GM12872 (cell line): ENCODE measurements around the gene EXD3.

Source experiments
- CTCF ChIP-seq: IDR thresholded peaks from 3 replicates; pipeline ENCODE4 v1.5.1; 2011; ENCODE audit warnings: low read depth, mild to moderate bottlenecking, low read length, moderate library complexity; ENCODE audit not compliant: insufficient read depth

Gene EXD3

GRCh38 chr9:137417161-137418021 lies 5.6 kb downstream of the EXD3 start:
- TF ChIP-seq CTCF, result no peak

DNA sequence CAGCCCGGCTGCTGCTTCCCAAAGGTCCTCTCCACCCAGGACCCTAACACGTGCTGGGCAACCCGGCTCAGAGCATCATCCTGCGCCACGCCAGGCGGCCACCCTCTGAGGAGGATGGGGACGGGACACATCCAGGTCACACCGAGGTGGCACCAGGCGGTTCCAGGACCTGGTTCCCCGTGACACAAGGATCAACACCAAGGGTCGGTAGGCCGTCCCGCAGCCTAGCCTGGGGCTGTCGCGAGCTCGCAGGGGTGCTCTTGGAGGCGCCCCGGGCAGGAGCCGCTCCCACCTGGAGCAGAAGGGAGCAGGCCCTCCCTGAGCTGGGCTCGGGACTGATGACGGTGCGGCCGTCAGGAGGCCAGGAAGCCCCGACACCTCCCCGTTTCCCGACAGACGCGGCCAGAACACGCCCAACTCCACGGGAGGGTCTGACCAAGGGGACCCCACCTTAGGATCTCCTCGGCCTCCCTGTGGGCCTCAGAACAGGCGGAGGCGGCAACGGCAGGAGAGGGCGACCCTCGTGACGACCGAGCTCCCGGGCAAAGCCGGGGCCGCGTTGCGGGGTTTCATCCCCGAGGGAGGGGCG lies 6.3 kb downstream of the EXD3 start:
- TF ChIP-seq CTCF, result no peak

GRCh38 chr9:137416006-137416562 lies 6.9 kb downstream of the EXD3 start:
- TF ChIP-seq CTCF, result no peak

- no peak for TF ChIP-seq CTCF
Measured at GRCh38 chr9:137415451-137415850, 7.5 kb downstream of the EXD3 start.

DNA sequence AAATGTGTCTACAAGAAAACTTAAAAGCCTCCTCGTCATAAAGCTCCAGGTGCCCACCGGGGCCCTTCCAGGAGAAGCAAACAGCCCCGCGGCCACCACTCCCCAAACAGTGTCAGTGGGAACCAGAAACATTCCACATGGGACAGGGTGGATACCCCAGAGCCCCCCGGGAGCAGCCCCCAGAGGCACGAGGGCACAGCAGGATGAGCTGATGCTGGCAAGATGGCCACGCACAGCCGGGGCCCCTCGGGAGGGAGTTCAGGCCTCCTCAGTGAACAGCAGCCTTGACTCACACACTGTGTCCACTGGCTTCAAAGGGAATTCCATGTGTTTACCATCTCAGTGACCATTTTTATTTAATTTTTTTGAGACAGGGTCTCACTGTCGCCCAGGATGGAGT lies 10.5 kb downstream of the EXD3 start:
- no peak for TF ChIP-seq CTCF

- TF ChIP-seq CTCF, result no peak
Measured at GRCh38 chr9:137411645-137412380, 11.1 kb downstream of the EXD3 start.

DNA sequence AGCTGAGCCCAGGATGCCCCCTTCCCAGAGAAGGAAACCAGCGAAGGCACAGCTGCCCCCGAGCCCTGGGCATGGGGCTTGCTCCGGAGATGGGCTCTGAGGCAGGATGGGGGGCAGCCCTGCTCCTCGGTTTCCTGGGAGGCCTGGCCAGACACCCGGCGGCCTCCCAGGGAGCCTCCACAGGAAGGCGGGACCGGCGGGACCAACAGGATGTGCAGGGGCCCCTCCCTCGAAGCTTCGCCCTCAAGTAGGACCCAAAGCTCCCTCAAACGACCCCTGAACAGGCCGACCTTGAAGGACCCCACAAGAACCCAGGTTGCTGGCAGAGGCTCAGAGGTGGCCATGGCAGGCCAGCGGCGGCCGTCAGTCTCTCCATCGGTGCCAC lies 11.7 kb downstream of the EXD3 start:
- no peak for TF ChIP-seq CTCF
